GM12874 (cell line): ENCODE measurements around the gene UQCR11.

Experiments
- TF ChIP-seq, protein P1 (sequence below): IDR thresholded peaks from 2 replicates; pipeline ENCODE4 v1.5.1; 2011; ENCODE audit warnings: low read depth, mild to moderate bottlenecking, control low read depth, low read length, moderate library complexity; ENCODE audit not compliant: insufficient read depth

The UQCR11 gene

DNA sequence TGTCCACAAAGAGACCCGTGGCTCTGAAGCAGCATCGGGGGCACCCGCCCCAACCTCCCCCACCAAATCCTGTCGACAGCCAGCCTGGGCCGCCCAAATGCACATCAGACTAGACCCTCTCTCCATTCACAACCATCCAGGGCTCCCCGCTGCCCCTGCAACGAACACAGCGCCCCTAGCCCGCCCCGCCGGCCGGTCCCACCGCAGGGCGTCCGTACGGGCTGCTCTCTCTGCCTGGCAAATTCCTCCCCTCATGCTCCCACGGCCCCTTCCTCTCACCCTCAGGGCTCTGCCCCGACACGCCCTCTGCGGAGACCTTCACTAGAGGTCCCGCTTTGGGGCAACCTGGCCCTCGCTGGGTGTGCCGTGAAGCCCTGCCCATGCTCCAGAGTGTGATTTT, 40.0 kb upstream of the UQCR11 start:
- TF ChIP-seq, protein P1, sequence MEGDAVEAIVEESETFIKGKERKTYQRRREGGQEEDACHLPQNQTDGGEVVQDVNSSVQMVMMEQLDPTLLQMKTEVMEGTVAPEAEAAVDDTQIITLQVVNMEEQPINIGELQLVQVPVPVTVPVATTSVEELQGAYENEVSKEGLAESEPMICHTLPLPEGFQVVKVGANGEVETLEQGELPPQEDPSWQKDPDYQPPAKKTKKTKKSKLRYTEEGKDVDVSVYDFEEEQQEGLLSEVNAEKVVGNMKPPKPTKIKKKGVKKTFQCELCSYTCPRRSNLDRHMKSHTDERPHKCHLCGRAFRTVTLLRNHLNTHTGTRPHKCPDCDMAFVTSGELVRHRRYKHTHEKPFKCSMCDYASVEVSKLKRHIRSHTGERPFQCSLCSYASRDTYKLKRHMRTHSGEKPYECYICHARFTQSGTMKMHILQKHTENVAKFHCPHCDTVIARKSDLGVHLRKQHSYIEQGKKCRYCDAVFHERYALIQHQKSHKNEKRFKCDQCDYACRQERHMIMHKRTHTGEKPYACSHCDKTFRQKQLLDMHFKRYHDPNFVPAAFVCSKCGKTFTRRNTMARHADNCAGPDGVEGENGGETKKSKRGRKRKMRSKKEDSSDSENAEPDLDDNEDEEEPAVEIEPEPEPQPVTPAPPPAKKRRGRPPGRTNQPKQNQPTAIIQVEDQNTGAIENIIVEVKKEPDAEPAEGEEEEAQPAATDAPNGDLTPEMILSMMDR, result no peak

GRCh38 chr19:1644070-1644469, 38.8 kb upstream of the UQCR11 start:
- TF ChIP-seq, protein P1, result no peak

DNA sequence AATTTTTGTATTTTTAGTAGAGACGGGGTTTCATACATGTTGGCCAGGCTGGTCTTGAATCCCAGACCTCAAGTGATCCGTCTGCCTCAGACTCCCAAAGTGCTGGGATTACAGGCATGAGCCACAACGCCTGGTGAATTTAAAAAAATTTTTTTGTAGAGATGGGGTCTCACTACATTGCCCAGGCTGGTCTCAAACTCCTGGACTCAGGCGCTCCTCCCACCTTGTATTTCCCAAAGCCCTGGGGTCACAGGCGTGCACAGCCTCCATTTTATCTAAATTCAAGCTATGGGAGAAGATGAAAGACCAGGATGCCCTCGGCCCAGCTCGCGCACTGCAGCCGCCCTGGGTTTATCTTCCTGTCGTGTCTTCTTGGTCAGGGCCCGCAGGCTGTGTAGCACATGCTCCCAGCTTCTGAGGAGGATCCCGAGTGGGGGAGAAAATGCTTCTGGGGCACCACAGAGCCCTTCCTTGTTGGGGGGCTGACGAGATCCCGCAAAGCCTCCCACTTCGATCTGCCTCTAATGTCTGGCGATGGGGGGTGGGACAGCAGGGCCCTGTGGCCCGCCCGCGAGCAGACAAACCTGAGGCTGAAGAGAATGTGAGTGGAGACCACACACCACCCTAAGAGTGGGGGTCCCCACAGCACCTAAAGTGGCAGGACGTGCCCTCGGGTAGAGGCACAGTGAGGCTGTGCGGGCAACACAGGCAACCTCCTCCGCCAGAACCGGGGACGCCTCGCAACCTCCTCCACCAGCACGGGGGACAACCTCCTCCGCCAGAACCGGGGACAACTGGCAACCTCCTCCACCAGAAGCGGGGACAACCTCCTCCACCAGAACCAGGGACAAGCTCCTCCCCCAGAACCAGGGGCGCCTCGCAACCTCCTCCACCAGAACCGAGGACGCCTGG, 31.3 kb upstream of the UQCR11 start:
- TF ChIP-seq, protein P1, result no peak

DNA sequence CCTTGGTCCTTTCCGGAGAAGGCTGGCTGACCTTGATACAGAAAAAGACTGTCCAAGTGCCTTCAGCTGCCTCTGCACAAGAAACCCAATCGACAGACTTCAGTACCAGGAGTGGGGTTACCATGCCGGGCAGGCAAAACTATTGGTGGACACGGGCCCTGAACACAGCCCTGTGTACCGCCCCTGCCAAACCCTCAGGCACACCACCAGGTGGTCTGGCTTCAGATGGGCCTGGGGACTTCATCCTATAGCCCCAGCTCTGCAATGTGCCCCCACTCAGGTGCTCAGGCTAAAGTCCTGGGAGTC, 29.6 kb upstream of the UQCR11 start:
- TF ChIP-seq, protein P1, result no peak

DNA sequence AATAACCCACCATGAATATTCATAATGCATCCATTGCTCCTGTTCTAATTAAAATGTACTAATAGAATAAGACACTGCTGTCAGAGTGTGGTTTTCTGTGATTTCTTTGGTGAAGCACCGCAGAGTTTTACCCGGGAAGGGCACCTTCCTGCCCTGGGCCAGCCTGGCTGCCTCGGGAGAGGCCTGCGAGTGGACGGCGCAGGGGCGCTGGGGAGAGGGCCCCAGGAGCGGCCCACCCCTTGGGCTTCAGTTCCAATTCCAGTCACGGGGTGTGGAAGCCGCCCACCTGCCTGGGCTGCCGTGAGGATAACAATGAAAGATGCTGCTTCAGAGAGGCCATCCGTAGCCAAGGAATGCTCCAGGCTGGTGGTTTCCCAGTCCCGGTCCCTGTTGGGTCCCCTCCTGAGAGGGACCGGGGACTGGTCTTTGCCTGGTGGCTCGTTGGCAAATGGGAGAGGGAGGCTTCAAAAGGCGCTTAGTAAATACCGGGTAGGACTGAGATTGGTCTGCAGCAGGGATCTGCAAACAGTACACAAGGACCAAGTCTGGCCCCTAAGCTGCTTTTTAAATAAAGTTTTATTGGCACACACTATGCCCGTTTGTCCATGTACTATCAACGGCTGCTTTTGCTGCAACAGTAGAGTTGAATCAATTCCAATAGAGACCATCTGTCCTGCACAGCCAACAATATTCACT, 29.1 kb upstream of the UQCR11 start:
- TF ChIP-seq, protein P1, result no peak

GRCh38 chr19:1633269-1633826, 28.1 kb upstream of the UQCR11 start:
- TF ChIP-seq, protein P1, result no peak

DNA sequence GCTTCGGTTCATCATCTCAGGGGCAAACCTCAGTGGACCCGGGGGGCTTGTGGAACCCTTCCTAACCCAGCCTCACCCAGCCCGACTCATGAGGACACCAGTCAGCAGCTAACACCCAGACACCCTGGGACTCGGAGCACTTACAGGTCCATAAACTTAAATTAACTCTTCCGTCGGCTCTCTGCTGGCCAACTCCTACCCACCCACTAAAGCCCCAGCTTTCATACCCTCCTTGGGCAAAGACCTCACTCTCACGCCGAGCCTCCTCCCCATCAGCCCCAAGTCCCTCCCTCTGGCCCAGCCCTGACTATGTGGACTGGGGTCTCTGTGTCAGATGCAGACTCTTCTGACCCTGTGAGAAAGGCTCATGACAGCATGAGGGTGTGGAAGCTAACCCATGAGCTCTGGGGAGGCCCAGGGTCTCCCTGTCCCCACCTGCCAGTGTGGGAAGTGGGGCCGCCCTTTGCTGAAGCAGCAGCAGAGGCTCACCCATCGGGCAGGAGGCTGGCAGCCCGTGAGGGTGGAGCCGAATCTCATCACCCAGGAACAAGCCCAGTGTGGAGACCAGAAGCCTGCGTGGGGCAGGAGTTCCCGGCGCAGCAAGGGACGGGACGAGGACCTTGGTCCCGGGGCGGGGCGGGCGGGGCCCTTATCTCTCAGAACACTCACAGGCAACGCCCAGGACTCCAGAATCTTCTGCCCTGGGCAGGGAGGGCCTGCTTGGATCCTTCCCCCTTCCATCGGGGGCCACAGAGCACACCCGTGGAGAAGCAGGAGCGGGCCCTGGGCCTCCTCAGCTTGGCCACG, 27.4 kb upstream of the UQCR11 start:
- TF ChIP-seq, protein P1, result no peak
